ENCODE measurements around the gene OSMR.

Gene OSMR

DNA sequence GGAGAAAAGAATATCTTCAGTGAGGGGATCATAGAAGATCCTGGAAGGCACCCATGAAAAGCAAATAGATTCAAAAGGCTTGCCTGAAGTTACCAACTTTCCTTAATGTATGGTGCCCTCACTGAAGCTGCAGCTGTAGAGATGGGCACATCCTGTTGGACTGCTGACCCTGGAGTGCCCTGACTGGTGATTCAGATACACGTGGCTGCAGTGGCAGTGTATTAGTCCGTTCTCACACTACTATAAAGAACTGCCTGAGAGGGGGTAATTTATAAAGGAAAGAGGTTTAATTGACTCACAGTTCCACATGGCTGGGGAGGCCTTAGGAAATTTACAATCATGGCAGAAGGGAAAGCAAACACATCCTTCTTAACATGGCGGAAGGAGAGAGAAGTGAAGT lies 80.3 kb downstream of the OSMR start:
- no peak for DNase-seq (ENCODE audit: low read depth in 2 of 2)

GRCh38 chr5:38927470-38927869 lies 81.7 kb downstream of the OSMR start:
- DNase-seq (ENCODE audit: low read depth in 2 of 2) = no peak

DNA sequence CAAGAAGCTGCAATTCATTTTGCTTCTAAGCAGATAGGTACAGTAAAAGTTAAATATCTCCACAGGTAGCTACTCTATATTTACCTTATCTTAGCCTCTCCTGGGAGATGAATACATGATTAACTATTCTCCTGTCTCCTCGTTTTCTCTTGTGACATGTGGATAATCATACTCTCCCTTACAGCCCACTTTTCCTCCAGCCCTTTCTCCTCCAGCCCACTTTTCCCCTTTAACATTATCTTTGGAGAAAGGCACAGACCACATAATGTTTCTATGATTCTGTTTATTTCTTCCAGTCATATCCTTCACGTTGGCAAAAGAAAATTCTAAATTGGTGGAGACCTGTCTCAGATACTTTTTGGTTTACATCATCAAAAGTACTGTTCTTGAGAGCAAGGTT lies 84.0 kb downstream of the OSMR start:
- no peak for DNase-seq (ENCODE audit: low read depth in 2 of 2)

GRCh38 chr5:38931731-38932130 lies 85.9 kb downstream of the OSMR start:
- no peak for DNase-seq (ENCODE audit: low read depth in 2 of 2)

DNA sequence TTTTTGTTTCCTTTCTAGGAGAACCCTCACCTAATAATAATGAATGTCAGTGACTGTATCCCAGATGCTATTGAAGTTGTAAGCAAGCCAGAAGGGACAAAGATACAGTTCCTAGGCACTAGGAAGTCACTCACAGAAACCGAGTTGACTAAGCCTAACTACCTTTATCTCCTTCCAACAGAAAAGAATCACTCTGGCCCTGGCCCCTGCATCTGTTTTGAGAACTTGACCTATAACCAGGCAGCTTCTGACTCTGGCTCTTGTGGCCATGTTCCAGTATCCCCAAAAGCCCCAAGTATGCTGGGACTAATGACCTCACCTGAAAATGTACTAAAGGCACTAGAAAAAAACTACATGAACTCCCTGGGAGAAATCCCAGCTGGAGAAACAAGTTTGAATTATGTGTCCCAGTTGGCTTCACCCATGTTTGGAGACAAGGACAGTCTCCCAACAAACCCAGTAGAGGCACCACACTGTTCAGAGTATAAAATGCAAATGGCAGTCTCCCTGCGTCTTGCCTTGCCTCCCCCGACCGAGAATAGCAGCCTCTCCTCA lies 87.1 kb downstream of the OSMR start:
- no peak for DNase-seq (ENCODE audit: low read depth in 2 of 2)

DNA sequence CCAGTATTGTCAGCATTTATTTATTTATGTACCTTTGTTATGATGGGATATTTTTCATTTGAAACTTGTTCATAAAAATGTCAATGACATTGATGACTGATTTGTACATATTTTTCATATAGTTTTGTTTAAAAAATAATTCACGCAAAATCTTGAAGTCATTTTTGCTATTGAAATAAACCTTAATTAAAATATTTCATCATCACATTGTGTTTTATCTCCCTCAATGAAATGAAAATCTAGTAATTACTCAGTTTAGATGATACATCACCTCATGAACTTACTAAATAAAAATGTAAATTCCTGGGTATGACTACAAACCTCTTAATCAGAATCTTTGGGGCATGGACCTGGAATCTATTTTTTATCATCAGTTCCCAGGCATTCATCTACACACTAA lies 89.6 kb downstream of the OSMR start:
- no peak for DNase-seq (ENCODE audit: low read depth in 2 of 2)

- no peak for DNase-seq (ENCODE audit: low read depth in 2 of 2)
Observed at GRCh38 chr5:38936269-38936668, 90.5 kb downstream of the OSMR start.

- DNase-seq (ENCODE audit: low read depth in 2 of 2) = no peak
Observed at GRCh38 chr5:38938424-38938823, 92.6 kb downstream of the OSMR start.

GRCh38 chr5:38938973-38939372 lies 93.2 kb downstream of the OSMR start:
- no peak for DNase-seq (ENCODE audit: low read depth in 2 of 2)

DNA sequence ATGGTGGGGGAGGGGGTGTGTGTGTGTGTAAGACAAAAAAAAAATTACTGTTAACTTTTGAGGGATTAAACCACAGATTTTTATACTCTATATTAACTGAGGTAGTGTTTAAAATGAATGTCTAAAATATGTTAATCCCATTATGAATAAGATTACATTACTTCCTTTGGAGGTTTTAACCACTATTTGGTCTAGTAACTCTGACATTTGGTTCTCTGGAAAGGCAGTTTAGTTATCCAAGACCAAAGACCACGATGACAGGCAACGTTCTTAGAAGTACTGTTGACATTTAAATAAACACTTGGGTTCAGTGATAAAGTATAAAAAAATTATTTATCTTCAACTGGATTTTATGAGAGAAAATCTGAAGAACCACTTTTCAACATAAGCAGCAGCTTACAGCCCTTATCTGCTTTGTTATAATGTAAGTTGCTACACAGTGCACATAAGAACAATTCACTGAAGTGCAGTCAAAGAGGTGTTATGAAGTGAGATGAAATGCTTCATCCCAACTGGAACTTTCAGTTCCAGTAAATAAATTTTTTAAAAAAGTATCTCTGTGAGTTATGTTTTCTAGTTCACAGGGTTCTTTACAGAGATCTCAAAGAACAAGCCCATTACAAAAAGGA lies 94.5 kb downstream of the OSMR start:
- no peak for DNase-seq (ENCODE audit: low read depth in 2 of 2)

GRCh38 chr5:38941912-38942311 lies 96.1 kb downstream of the OSMR start:
- no peak for DNase-seq (ENCODE audit: low read depth in 2 of 2)

- no peak for DNase-seq (ENCODE audit: low read depth in 2 of 2)
Observed at GRCh38 chr5:38944282-38944681, 98.5 kb downstream of the OSMR start.

DNA sequence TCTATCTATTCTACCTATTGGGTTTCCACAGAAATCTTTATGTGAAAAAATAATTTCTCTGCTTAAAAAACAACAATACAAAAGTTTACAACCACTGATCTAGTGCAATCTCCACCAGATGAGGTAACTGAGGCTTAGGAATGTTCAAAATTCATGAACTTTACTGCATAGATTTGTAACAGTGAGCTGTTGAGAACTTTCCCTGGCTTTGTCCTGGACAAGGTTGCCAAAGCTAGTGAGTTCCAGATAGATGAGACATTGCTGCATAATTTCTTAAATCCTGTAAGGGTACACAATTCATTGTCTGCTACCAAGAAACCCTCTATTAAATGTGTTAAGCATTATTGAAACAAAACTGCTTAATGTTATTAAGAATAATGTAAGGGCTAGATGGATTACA lies 102.7 kb downstream of the OSMR start:
- DNase-seq (ENCODE audit: low read depth in 2 of 2) = no peak

DNA sequence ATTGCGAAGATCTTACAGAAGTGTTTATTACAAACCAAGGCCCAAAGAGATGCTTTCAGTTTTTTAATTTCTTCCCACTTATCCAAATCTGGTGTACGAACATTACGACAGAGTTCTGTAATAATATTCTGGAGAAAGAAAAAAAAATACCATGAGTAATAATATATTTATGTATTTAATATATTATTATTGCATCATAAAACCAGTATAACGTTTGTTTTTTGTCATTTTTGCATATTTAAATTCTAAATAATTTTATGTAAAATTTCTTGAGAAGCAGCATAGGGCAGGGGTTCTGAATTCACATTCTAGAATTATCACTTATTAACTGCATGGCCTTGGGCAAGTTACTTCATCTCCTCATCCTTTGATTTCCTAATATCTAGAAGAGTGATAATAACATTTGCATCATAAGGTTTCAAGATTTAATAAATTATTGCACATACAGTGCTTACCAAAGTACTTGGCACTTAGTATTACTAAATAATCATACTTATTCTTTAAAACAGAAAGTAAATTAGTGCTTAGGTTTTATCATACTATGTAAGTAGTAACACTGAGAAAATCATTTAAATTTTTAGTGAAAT lies 107.7 kb downstream of the OSMR start:
- DNase-seq (ENCODE audit: low read depth in 2 of 2) = no peak

DNA sequence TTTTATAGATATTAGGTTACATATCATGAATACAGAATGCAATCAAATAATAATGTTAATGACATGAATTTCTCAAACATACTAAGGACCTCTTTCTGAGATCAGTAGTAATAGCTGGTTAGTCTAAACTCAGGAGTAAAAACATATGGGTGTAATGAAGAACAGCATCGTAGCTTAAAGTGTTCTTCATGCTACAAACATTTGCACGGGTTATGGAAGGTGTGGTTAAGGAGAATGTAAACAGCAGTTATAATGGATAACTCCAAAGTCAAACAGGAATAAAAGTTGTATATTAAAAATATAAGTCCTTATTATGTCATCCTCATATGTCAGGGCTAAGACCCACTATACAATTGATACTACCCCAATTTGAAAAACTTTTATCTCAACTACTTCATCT lies 115.9 kb downstream of the OSMR start:
- DNase-seq (ENCODE audit: low read depth in 2 of 2) = no peak

DNA sequence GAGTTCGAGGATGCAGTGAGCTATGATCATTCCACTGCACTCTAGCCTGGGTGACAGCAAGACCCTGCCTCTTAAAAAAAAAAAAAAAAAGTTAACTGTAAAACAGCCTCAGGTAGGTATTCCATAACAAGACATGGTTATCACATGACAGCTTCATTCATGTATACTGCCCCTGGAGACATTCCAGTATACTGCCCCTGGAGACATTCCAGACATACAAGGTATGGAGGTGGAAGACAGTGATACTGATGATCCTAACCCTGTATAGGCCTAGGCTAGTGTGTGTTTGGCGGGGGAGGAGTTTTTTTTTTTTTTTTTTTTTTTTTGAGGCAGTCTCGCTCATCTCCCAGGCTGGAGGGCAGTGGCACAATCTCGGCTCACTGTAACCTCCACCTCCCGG lies 122.9 kb downstream of the OSMR start:
- no peak for DNase-seq (ENCODE audit: low read depth in 2 of 2)

DNA sequence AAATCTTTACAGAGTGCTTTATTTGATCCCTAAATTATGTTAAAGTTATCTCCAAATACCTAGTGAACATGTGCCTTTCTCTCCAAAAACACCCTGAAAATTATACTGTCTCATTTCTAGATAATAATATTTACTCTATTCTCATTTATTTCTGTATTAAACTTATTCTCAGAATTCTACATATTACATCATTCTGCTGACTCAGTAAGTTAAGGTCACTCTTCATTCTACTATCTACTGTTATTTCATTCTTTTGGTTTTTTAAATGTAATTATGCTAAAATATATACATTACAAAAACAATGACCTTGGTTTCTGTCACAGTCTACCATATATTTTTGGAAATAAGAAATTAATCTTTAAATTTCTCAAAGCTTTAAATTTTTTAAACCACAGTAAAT lies 132.2 kb downstream of the OSMR start:
- DNase-seq (ENCODE audit: low read depth in 2 of 2) = no peak

- DNase-seq (ENCODE audit: low read depth in 2 of 2) = no peak
Observed at GRCh38 chr5:38979535-38979934, 133.7 kb downstream of the OSMR start.
